ENCODE data around the gene CGREF1. TPM values are rescaled to one million over a fixed set of nuclear protein-coding genes. Genes with fewer than 3 reads are reported as not detected.

CGREF1 gene
- total and polyA plus RNA-seq, 9 donors, result 0.76 to 6.7 (median 2.2) TPM

Other genes with a start within 250 kb of the CGREF1 start
- gene MAPRE3, start 148.5 kb downstream of the CGREF1 start, total RNA-seq, result 7.8 TPM
- 10 to 100 TPM; 21.8 to 45.7 (median 28.4) TPM for gene MAPRE3, start 148.5 kb downstream of the CGREF1 start, polyA plus RNA-seq (ENCODE audit: insufficient read depth in 1 of 8, insufficient read length in 8 of 8, low replicate concordance in 1 of 8)
- 31.3 TPM for gene TMEM214, start 86.2 kb downstream of the CGREF1 start, total RNA-seq
- gene TMEM214, start 86.2 kb downstream of the CGREF1 start, polyA plus RNA-seq (ENCODE audit: insufficient read depth in 1 of 8, insufficient read length in 8 of 8, low replicate concordance in 1 of 8), result 10 to 100 TPM; 60.9 to 78.4 (median 69.2) TPM
- gene AGBL5, start 67.5 kb downstream of the CGREF1 start, total RNA-seq, result 12.4 TPM
- 10 to 100 TPM; 16.8 to 22.6 (median 20.5) TPM for gene AGBL5, start 67.5 kb downstream of the CGREF1 start, polyA plus RNA-seq (ENCODE audit: insufficient read depth in 1 of 8, insufficient read length in 8 of 8, low replicate concordance in 1 of 8)
- gene OST4, start 47.5 kb downstream of the CGREF1 start, total RNA-seq, result 376 TPM
- gene OST4, start 47.5 kb downstream of the CGREF1 start, polyA plus RNA-seq (ENCODE audit: insufficient read depth in 1 of 8, insufficient read length in 8 of 8, low replicate concordance in 1 of 8), result 100 to 1,000 TPM; 216 to 304 (median 252) TPM
- 76.9 TPM for gene EMILIN1, start 40.5 kb downstream of the CGREF1 start, total RNA-seq
- 100 to 1,000 TPM in 6 of 8 donors, 10 to 100 TPM in 2; 66.4 to 146 (median 113) TPM for gene EMILIN1, start 40.5 kb downstream of the CGREF1 start, polyA plus RNA-seq (ENCODE audit: insufficient read depth in 1 of 8, insufficient read length in 8 of 8, low replicate concordance in 1 of 8)
- 1.5 TPM for gene KHK, start 32.4 kb downstream of the CGREF1 start, total RNA-seq
- gene KHK, start 32.4 kb downstream of the CGREF1 start, polyA plus RNA-seq (ENCODE audit: insufficient read depth in 1 of 8, insufficient read length in 8 of 8, low replicate concordance in 1 of 8), result 10 to 100 TPM in 1 of 8 donors, 1 to 10 TPM in 7; 1.8 to 11.4 (median 2.3) TPM
- gene ABHD1, start 4.7 kb upstream of the CGREF1 start, total RNA-seq, result 0.09 TPM
- gene ABHD1, start 4.7 kb upstream of the CGREF1 start, polyA plus RNA-seq (ENCODE audit: insufficient read depth in 1 of 8, insufficient read length in 8 of 8, low replicate concordance in 1 of 8), result under 1 TPM; 0.04 to 0.45 (median 0.25) TPM
- 26.9 TPM for gene PREB, start 15.5 kb upstream of the CGREF1 start, total RNA-seq
- 10 to 100 TPM; 30.6 to 38.9 (median 36.2) TPM for gene PREB, start 15.5 kb upstream of the CGREF1 start, polyA plus RNA-seq (ENCODE audit: insufficient read depth in 1 of 8, insufficient read length in 8 of 8, low replicate concordance in 1 of 8)
- not detected for gene PRR30, start 20.3 kb upstream of the CGREF1 start, total RNA-seq
- not detected for gene PRR30, start 20.3 kb upstream of the CGREF1 start, polyA plus RNA-seq (ENCODE audit: insufficient read depth in 1 of 8, insufficient read length in 8 of 8, low replicate concordance in 1 of 8)
- 0.35 TPM for gene TCF23, start 29.9 kb upstream of the CGREF1 start, total RNA-seq
- gene TCF23, start 29.9 kb upstream of the CGREF1 start, polyA plus RNA-seq (ENCODE audit: insufficient read depth in 1 of 8, insufficient read length in 8 of 8, low replicate concordance in 1 of 8), result under 1 TPM; 0.09 to 0.39 (median 0.29) TPM
- 121 TPM for gene ATRAID, start 92.9 kb upstream of the CGREF1 start, total RNA-seq
- gene ATRAID, start 92.9 kb upstream of the CGREF1 start, polyA plus RNA-seq (ENCODE audit: insufficient read depth in 1 of 8, insufficient read length in 8 of 8, low replicate concordance in 1 of 8), result 100 to 1,000 TPM in 1 of 8 donors, 10 to 100 TPM in 7; 84.5 to 114 (median 93.0) TPM
- 11.4 TPM for gene SLC5A6, start 93.1 kb upstream of the CGREF1 start, total RNA-seq
- 10 to 100 TPM; 16.8 to 25.5 (median 19.8) TPM for gene SLC5A6, start 93.1 kb upstream of the CGREF1 start, polyA plus RNA-seq (ENCODE audit: insufficient read depth in 1 of 8, insufficient read length in 8 of 8, low replicate concordance in 1 of 8)
- 16.9 TPM for gene CAD, start 98.2 kb upstream of the CGREF1 start, total RNA-seq
- gene CAD, start 98.2 kb upstream of the CGREF1 start, polyA plus RNA-seq (ENCODE audit: insufficient read depth in 1 of 8, insufficient read length in 8 of 8, low replicate concordance in 1 of 8), result 10 to 100 TPM; 25.9 to 40.7 (median 33.1) TPM
- gene SLC30A3, start 143.9 kb upstream of the CGREF1 start, total RNA-seq, result 0.18 TPM
- under 1 TPM; 0.22 to 0.99 (median 0.69) TPM for gene SLC30A3, start 143.9 kb upstream of the CGREF1 start, polyA plus RNA-seq (ENCODE audit: insufficient read depth in 1 of 8, insufficient read length in 8 of 8, low replicate concordance in 1 of 8)
- not detected for gene DNAJC5G, start 156.3 kb upstream of the CGREF1 start, total RNA-seq
- under 1 TPM in 3 of 8 donors, not detected in 5; 0.19 to 0.23 (median 0.19) TPM for gene DNAJC5G, start 156.3 kb upstream of the CGREF1 start, polyA plus RNA-seq (ENCODE audit: insufficient read depth in 1 of 8, insufficient read length in 8 of 8, low replicate concordance in 1 of 8)
- gene TRIM54, start 163.3 kb upstream of the CGREF1 start, total RNA-seq, result 56.0 TPM
- gene TRIM54, start 163.3 kb upstream of the CGREF1 start, polyA plus RNA-seq (ENCODE audit: insufficient read depth in 1 of 8, insufficient read length in 8 of 8, low replicate concordance in 1 of 8), result 100 to 1,000 TPM in 2 of 8 donors, 10 to 100 TPM in 6; 45.5 to 106 (median 78.4) TPM
- 1.1 TPM for gene UCN, start 189.3 kb upstream of the CGREF1 start, total RNA-seq
- 1 to 10 TPM in 6 of 8 donors, under 1 TPM in 2; 0.76 to 2.4 (median 1.4) TPM for gene UCN, start 189.3 kb upstream of the CGREF1 start, polyA plus RNA-seq (ENCODE audit: insufficient read depth in 1 of 8, insufficient read length in 8 of 8, low replicate concordance in 1 of 8)
- gene MPV17, start 204.0 kb upstream of the CGREF1 start, total RNA-seq, result 45.7 TPM
- gene MPV17, start 204.0 kb upstream of the CGREF1 start, polyA plus RNA-seq (ENCODE audit: insufficient read depth in 1 of 8, insufficient read length in 8 of 8, low replicate concordance in 1 of 8), result 10 to 100 TPM; 39.0 to 58.3 (median 46.7) TPM
- gene GTF3C2, start 237.6 kb upstream of the CGREF1 start, total RNA-seq, result 22.3 TPM
- 10 to 100 TPM; 28.7 to 38.7 (median 31.6) TPM for gene GTF3C2, start 237.6 kb upstream of the CGREF1 start, polyA plus RNA-seq (ENCODE audit: insufficient read depth in 1 of 8, insufficient read length in 8 of 8, low replicate concordance in 1 of 8)

Measured in muscle of leg (tissue), 9 donors.